ENCODE measurements around the gene DCST1.

DCST1 gene

GRCh38 chr1:155000726-155001424 lies 32.7 kb upstream of the DCST1 start:
- DNase-seq (ENCODE audit: low spot score) = peak; percentile 74

- no peak for DNase-seq (ENCODE audit: low spot score)
Measured at GRCh38 chr1:155001425-155001674, 32.3 kb upstream of the DCST1 start.

GRCh38 chr1:155001675-155002463 lies 31.8 kb upstream of the DCST1 start:
- DNase-seq (ENCODE audit: low spot score) = peak; percentile 99

- peak; percentile 62 for DNase-seq (ENCODE audit: low spot score)
Measured at GRCh38 chr1:155002464-155003226, 31.0 kb upstream of the DCST1 start, which contains the start of gene ZBTB7B. Gene ZBTB7B, plus strand, starts transcription at chr1:155002802. Its CDS starts 11,859 bp downstream, at chr1:155014661.

- no peak for DNase-seq (ENCODE audit: low spot score)
Measured at GRCh38 chr1:155003227-155003765, 30.3 kb upstream of the DCST1 start.

- peak; percentile 32 for DNase-seq (ENCODE audit: low spot score)
Measured at GRCh38 chr1:155003766-155004351, 29.8 kb upstream of the DCST1 start.

- DNase-seq (ENCODE audit: low spot score) = no peak
Measured at GRCh38 chr1:155004352-155005075, 29.1 kb upstream of the DCST1 start.

GRCh38 chr1:155005076-155006011 lies 28.3 kb upstream of the DCST1 start:
- DNase-seq (ENCODE audit: low spot score) = no peak

- DNase-seq (ENCODE audit: low spot score) = no peak
Measured at GRCh38 chr1:155006601-155007101, 27.0 kb upstream of the DCST1 start.

GRCh38 chr1:155007251-155007828 lies 26.3 kb upstream of the DCST1 start:
- DNase-seq (ENCODE audit: low spot score) = no peak

- DNase-seq (ENCODE audit: low spot score) = no peak
Measured at GRCh38 chr1:155008015-155008941, 25.3 kb upstream of the DCST1 start.

- no peak for DNase-seq (ENCODE audit: low spot score)
Measured at GRCh38 chr1:155009221-155009711, 24.4 kb upstream of the DCST1 start.

GRCh38 chr1:155009742-155010141 lies 23.9 kb upstream of the DCST1 start:
- DNase-seq (ENCODE audit: low spot score) = no peak

- no peak for DNase-seq (ENCODE audit: low spot score)
Measured at GRCh38 chr1:155010211-155010918, 23.3 kb upstream of the DCST1 start.

- DNase-seq (ENCODE audit: low spot score) = no peak
Measured at GRCh38 chr1:155011004-155011416, 22.6 kb upstream of the DCST1 start.

- DNase-seq (ENCODE audit: low spot score) = no peak
Measured at GRCh38 chr1:155011437-155012025, 22.1 kb upstream of the DCST1 start.

- peak; percentile 60 for DNase-seq (ENCODE audit: low spot score)
Measured at GRCh38 chr1:155012026-155012546, 21.5 kb upstream of the DCST1 start.
